ENCODE results near the gene CENPQ.

The CENPQ gene

GRCh38 chr6:49509342-49509741, 46.2 kb downstream of the CENPQ start:
- FAIRE-seq = no peak
- TF ChIP-seq POLR2AphosphoS5 (IDR thresholded peaks at IDR 0.05; ENCODE audit: low read depth, low read length) (no peak), POLR2A (IDR thresholded peaks at IDR 0.05; ENCODE audit: low read depth, low read length) (no peak), TAF1 (IDR thresholded peaks at IDR 0.05; ENCODE audit: borderline replicate concordance, low read depth, low read length) (no peak)
- DNase-seq (ENCODE audit: insufficient read length) = no peak

- FAIRE-seq = no peak
- TF ChIP-seq POLR2AphosphoS5 (IDR thresholded peaks at IDR 0.05; ENCODE audit: low read depth, low read length) (no peak), TAF1 (IDR thresholded peaks at IDR 0.05; ENCODE audit: borderline replicate concordance, low read depth, low read length) (no peak), POLR2A (IDR thresholded peaks at IDR 0.05; ENCODE audit: low read depth, low read length) (no peak)
- DNase-seq (ENCODE audit: insufficient read length) = no peak
These were observed 50.2 kb downstream of the CENPQ start for GRCh38 chr6:49513153-49513989.

- DNase-seq (ENCODE audit: insufficient read length) (no peak), FAIRE-seq (no peak)
- TF ChIP-seq POLR2A (IDR thresholded peaks at IDR 0.05; ENCODE audit: low read depth, low read length) (no peak), TAF1 (IDR thresholded peaks at IDR 0.05; ENCODE audit: borderline replicate concordance, low read depth, low read length) (no peak), POLR2AphosphoS5 (IDR thresholded peaks at IDR 0.05; ENCODE audit: low read depth, low read length) (no peak)
These were observed 51.7 kb downstream of the CENPQ start for GRCh38 chr6:49514571-49515484.

- TF ChIP-seq TAF1 (IDR thresholded peaks at IDR 0.05; ENCODE audit: borderline replicate concordance, low read depth, low read length) (no peak), POLR2A (IDR thresholded peaks at IDR 0.05; ENCODE audit: low read depth, low read length) (no peak), POLR2AphosphoS5 (IDR thresholded peaks at IDR 0.05; ENCODE audit: low read depth, low read length) (no peak)
- DNase-seq (ENCODE audit: insufficient read length) (no peak), FAIRE-seq (no peak)
These were observed 52.4 kb downstream of the CENPQ start for GRCh38 chr6:49515485-49516146.

GRCh38 chr6:49516147-49516505, 53.0 kb downstream of the CENPQ start:
- FAIRE-seq = no peak

GRCh38 chr6:49517919-49518318, 54.7 kb downstream of the CENPQ start:
- no peak for FAIRE-seq
- TF ChIP-seq POLR2AphosphoS5 (IDR thresholded peaks at IDR 0.05; ENCODE audit: low read depth, low read length) (no peak), TAF1 (IDR thresholded peaks at IDR 0.05; ENCODE audit: borderline replicate concordance, low read depth, low read length) (no peak), POLR2A (IDR thresholded peaks at IDR 0.05; ENCODE audit: low read depth, low read length) (no peak)

More at GRCh38 chr6:49516147-49516505, 53.0 kb downstream of the CENPQ start:
- DNase-seq (ENCODE audit: insufficient read length) = no peak
- TF ChIP-seq POLR2A (IDR thresholded peaks at IDR 0.05; ENCODE audit: low read depth, low read length) (no peak), TAF1 (IDR thresholded peaks at IDR 0.05; ENCODE audit: borderline replicate concordance, low read depth, low read length) (no peak), POLR2AphosphoS5 (IDR thresholded peaks at IDR 0.05; ENCODE audit: low read depth, low read length) (no peak)

GRCh38 chr6:49519660-49520059, 56.5 kb downstream of the CENPQ start:
- FAIRE-seq (no peak), DNase-seq (ENCODE audit: insufficient read length) (no peak)
- TF ChIP-seq POLR2AphosphoS5 (IDR thresholded peaks at IDR 0.05; ENCODE audit: low read depth, low read length) (no peak), POLR2A (IDR thresholded peaks at IDR 0.05; ENCODE audit: low read depth, low read length) (no peak), TAF1 (IDR thresholded peaks at IDR 0.05; ENCODE audit: borderline replicate concordance, low read depth, low read length) (no peak)

More at GRCh38 chr6:49517919-49518318, 54.7 kb downstream of the CENPQ start:
- DNase-seq (ENCODE audit: insufficient read length) = no peak

- TF ChIP-seq POLR2A (IDR thresholded peaks at IDR 0.05; ENCODE audit: low read depth, low read length) = no peak
- TF ChIP-seq TAF1 (IDR thresholded peaks at IDR 0.05; ENCODE audit: borderline replicate concordance, low read depth, low read length) = no peak
- no peak for TF ChIP-seq POLR2AphosphoS5 (IDR thresholded peaks at IDR 0.05; ENCODE audit: low read depth, low read length)
- FAIRE-seq = no peak
- DNase-seq (ENCODE audit: insufficient read length) = no peak
These were observed 59.8 kb downstream of the CENPQ start for GRCh38 chr6:49522710-49523593.

- DNase-seq (ENCODE audit: insufficient read length) = no peak
- FAIRE-seq = no peak
- TF ChIP-seq POLR2A (IDR thresholded peaks at IDR 0.05; ENCODE audit: low read depth, low read length) = no peak
These were observed 60.7 kb downstream of the CENPQ start for GRCh38 chr6:49523901-49524300.

- no peak for DNase-seq (ENCODE audit: insufficient read length)
- TF ChIP-seq POLR2AphosphoS5 (IDR thresholded peaks at IDR 0.05; ENCODE audit: low read depth, low read length) (no peak), TAF1 (IDR thresholded peaks at IDR 0.05; ENCODE audit: borderline replicate concordance, low read depth, low read length) (no peak), POLR2A (IDR thresholded peaks at IDR 0.05; ENCODE audit: low read depth, low read length) (no peak)
- no peak for FAIRE-seq
These were observed 61.4 kb downstream of the CENPQ start for GRCh38 chr6:49524541-49524940.

Data from GM12892 (cell line).